Activated CD4-positive, alpha-beta memory T cell treated with anti-CD3 and anti-CD28 coated beads, Interleukin-2, amount 10 ng/mL, durations not matched to agents 7 days and 5 days (primary cell): ENCODE data around the gene OR2V2. TPM values are rescaled to one million over a fixed set of nuclear protein-coding genes. Genes with fewer than 3 reads are reported as not detected.
A peak's percentile ranks its signal among the peaks of the same experiment; 100 is the strongest.

Experiments
- CTCF ChIA-PET: fragments of 350-600 bp; sonication (Branson Sonifier 250); formaldehyde crosslinking; loops from one replicate; lab custom pipeline; 2021; ENCODE audit warnings: antibody characterized with exemption, inconsistent platforms; lab: Charles Lee
- POLR2A ChIA-PET: fragments of 350-600 bp; sonication (Branson Sonifier 250); formaldehyde crosslinking; loops from one replicate; lab custom pipeline; 2021; ENCODE audit warnings: antibody characterized with exemption; lab: Charles Lee
- DNase-seq: peaks from one replicate; pipeline ENCODE4 v3.0.0-alpha.2; 2020
- H3K27ac Mint-ChIP-seq: one replicate; pipeline ENCODE4 v1.8.0; 2021; ENCODE audit warnings: mild to moderate bottlenecking, mixed read lengths
- H3K27me3 Mint-ChIP-seq: one replicate; pipeline ENCODE4 v1.8.0; 2021; ENCODE audit warnings: mixed read lengths
- H3K36me3 Mint-ChIP-seq: one replicate; pipeline ENCODE4 v1.8.0; 2021; ENCODE audit warnings: low read depth, mixed read lengths
- H3K4me1 Mint-ChIP-seq: one replicate; pipeline ENCODE4 v1.8.0; 2021; ENCODE audit warnings: mixed read lengths
- H3K4me3 Mint-ChIP-seq: one replicate; pipeline ENCODE4 v1.8.0; 2021; ENCODE audit warnings: mild to moderate bottlenecking, mixed read lengths
- H3K9me3 Mint-ChIP-seq: one replicate; pipeline ENCODE4 v1.8.0; 2021; ENCODE audit warnings: mixed read lengths
- total RNA-seq, 2 experiments: library from RNA; stranded (reverse); gene quantifications; one replicate each; pipeline ENCODE4 v1.2.3, GENCODE V29; 2021

The OR2V2 gene
- total RNA-seq, 2 experiments from 2014 or later, result not detected

DNA sequence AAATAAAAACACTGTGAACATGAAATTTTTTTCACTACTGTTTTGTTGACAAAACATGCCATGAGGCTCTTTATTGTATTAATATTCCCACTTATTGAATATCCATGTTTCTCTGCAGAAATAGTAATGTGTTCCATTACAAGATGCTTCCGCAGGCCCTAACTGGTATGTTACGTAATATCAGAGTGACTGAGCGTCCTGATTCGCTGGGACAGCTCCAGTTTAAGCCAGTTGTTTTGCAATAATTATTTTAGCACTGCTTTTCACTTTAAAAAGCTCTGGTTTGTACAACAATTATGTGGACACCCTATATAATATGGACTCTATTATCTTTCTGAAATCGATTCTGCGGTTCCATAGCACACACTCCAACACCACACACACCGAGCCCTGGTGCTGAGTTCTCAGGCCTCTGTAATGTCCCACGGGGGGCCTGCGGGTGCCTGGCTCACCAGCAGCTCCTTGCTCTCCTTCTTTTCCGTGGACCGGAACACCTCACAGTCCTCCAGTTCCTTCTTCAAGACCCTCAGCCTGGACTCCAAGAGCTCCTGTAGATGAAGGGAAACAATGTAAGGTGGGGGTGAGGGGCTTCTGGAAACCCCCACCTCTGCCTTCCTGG, 55.8 kb downstream of the OR2V2 start:
- peak overlapping the region; percentile 70 for H3K4me3 Mint-ChIP-seq
- H3K4me1 Mint-ChIP-seq, result peaks cover 35% of the 10 kb centered on the region
- H3K27me3 Mint-ChIP-seq, result peaks cover 52% of the 10 kb centered on the region
- no peak for DNase-seq
- ChIA-PET POLR2A (interaction anchor here (0.8 to 8.0 kb wide), 4 partner anchors 10 to 30 kb away, joined by 3 to 149 read pairs (median 5); partner anchors contain the start of gene TRIM41), CTCF (no interaction called here)
- no peaks in the 10 kb centered on the region for H3K9me3 Mint-ChIP-seq
- H3K27ac Mint-ChIP-seq, result no peak overlapping the region
- H3K36me3 Mint-ChIP-seq, result peaks cover 11% of the 10 kb centered on the region

DNA sequence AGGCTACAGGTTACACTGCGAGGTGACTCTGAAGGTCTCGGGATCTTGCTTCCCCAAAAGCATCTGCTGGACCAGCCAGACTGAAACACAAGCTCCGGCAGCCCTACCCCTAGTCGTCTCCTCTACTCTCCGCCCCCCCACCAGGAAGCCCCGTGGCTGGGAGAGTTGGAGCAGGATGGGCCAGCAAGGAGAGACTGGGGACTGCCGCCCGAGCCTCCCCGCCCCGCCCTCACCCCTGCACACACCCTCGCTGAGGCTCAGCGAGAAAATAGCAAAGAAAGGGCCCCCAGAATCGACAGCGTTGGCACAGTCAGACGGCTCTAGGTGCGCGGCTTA, 56.4 kb downstream of the OR2V2 start:
- H3K4me1 Mint-ChIP-seq, result peaks cover 37% of the 10 kb centered on the region
- ChIA-PET CTCF (interaction anchor here (0.7 kb wide), 1 partner anchor 36 kb away, joined by 3 read pairs; no protein-coding TSS in a partner anchor), POLR2A (interaction anchor here (0.8 to 8.0 kb wide), 4 partner anchors 13 to 393 kb away, joined by 3 to 149 read pairs (median 5); partner anchors contain the start of gene TRIM41)
- no peaks in the 10 kb centered on the region for H3K9me3 Mint-ChIP-seq
- H3K27me3 Mint-ChIP-seq, result peaks cover 52% of the 10 kb centered on the region
- H3K27ac Mint-ChIP-seq, result no peak overlapping the region
- no peak for DNase-seq
- peaks cover 11% of the 10 kb centered on the region for H3K36me3 Mint-ChIP-seq
- H3K4me3 Mint-ChIP-seq, result peak overlapping the region; percentile 70

DNA sequence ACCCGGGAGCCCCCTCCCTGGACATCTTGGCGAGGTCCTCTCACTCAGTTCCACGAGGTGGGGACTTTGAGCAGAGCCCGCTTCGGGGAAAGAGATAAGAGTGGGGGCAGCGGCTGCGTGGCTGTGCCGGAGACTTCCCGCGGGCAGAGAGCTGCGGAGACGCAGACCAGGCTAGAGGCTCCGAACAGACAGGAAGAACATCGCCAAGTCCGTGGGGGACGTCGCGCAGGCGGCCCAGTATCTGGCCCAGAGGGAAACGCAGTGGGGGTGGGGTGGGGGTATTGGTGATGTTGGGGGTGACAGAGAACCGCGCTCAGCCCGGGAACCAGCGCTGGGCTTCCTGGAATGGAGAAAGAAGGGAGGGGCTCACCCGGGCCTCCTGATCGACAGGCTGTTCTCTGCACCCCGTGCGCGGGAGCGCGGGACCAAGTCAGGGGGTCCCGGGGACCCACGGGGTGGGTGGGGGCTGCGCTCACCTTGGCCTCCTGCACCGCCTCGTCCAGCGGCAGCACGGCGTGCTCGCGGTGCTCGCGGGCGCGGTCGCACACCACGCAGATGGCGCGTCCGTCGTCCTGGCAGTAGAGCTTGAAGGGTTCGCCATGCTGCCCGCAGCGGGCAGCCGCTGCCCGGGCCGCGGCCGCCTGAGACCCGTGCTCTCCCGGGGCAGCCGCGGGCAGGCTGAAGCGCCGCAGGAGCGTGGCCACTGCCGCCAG, 56.9 kb downstream of the OR2V2 start:
- H3K27ac Mint-ChIP-seq, result no peak overlapping the region
- CTCF ChIA-PET, result interaction anchor here (0.7 to 4.1 kb wide), 4 partner anchors 13 to 36 kb away, joined by 3 to 29 read pairs (median 6); partner anchors contain the start of gene TRIM41
- POLR2A ChIA-PET, result interaction anchor here (0.9 to 8.0 kb wide), 9 partner anchors 13 to 394 kb away, joined by 3 to 149 read pairs (median 7); partner anchors contain the start of genes RACK1, TRIM41 and TRIM52
- no peaks in the 10 kb centered on the region for H3K9me3 Mint-ChIP-seq
- H3K36me3 Mint-ChIP-seq, result peaks cover 11% of the 10 kb centered on the region
- peaks cover 37% of the 10 kb centered on the region for H3K4me1 Mint-ChIP-seq
- peak overlapping the region; percentile 70 for H3K4me3 Mint-ChIP-seq
- peaks cover 51% of the 10 kb centered on the region for H3K27me3 Mint-ChIP-seq
- no peak for DNase-seq

DNA sequence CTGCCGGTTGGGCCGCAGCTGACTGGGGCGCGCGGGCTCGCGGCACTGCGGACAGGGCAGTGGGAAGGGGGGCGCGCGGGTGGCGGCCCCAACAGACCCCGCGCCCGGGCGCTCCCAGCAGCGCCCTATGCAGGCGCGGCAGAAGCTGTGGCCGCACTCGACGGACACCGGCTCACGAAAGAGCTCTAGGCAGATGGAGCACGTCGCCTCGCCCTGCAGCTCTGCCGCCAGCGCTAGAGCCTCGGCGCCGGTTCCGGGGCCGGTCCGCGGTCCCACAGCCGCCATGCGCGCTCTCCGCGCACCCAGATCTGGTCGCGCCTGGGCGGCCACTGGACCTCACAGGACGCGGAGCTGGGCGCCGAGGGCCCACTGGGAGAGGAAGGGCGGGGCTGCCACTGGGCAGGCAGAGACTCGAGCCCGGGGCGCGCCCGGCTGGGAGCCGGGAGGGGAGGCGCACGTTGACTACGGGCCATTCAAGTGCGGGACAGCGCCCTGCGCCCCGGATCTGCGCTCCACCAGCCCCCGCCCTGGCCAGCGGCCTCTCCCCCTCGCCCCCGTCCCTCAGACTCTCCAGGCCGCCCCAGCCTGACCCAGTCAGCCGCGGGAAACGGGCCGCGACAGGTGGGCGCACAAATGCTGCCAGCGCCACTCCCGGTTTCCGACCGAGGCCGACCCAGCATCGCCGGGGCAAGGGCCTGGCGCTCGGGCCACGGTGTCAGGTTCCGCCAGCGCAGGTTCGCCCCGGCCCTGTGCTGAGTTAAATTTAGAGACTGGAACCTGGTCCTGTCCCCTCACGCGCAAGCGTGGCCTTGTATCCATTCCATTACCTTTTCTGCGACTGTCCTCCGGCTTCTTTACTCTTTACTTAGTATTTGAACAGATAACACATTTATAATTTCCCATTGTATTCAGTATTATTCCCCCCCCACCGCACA, 57.7 kb downstream of the OR2V2 start, which contains the start of gene TRIM7:
Gene TRIM7 (minus strand): TSS at position 371 of the 935 bp plus-strand sequence. CDS start 86 bp downstream, at position 285.
- no peaks in the 10 kb centered on the region for H3K9me3 Mint-ChIP-seq
- CTCF ChIA-PET, result interaction anchor here (1.3 to 4.1 kb wide), 3 partner anchors 13 to 18 kb away, joined by 3 to 29 read pairs (median 8); partner anchors contain the start of gene TRIM41
- peaks cover 46% of the 10 kb centered on the region for H3K27me3 Mint-ChIP-seq
- peak; percentile 36 for DNase-seq
- peaks cover 37% of the 10 kb centered on the region for H3K4me1 Mint-ChIP-seq
- H3K36me3 Mint-ChIP-seq, result peaks cover 11% of the 10 kb centered on the region
- POLR2A ChIA-PET, result interaction anchor here (0.9 to 8.0 kb wide), 8 partner anchors 14 to 395 kb away, joined by 3 to 149 read pairs (median 8); partner anchors contain the start of genes RACK1, TRIM41 and TRIM52
- peak within 1 kb of the TSS; percentile 81 for H3K4me3 Mint-ChIP-seq
- peak within 1 kb of the TSS; percentile 32 for H3K27ac Mint-ChIP-seq

DNA sequence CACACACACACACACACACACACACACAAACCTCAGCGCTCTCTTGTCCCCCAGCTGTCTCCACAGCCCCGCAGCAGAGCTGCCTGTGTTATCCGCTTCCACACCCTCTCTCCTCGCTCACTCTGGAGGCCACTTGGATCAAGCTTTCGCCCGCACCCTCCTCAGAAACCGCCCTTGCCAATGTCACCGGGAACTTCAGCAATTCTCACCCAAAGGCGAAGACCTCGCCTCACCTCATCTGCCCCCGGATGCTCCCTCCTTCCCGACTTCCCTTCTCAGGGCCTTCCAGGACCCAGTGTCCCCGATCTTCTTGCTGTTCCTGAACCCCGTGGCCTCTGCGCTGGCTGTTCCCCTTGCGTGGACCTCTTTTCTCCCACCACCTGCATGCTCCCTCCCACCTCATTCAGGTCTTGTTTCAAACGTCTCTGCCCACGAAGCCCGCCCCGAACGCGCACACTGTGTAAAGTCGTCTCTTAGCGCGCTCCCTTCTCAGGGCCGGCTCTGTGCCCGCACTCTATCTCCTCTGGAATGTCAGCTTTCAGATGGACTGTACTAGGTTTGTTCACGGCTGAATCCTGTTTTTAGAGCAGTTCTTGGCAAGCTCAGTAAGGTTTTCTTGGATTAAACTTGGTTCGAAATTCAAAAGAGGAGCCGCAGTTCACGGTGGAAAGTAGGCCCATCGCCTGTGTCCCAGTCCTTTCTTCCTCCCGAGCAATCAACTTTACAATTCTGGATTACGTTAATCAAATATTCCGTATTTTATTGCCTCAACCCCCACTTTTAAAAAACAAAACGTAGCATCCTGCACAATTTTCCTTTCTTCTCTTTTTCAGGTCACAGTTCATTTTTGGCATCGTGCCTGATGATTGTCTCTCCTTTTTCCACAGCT, 58.6 kb downstream of the OR2V2 start:
- ChIA-PET CTCF (interaction anchor here (1.1 to 4.1 kb wide), 10 partner anchors 11 to 38 kb away, joined by 3 to 29 read pairs (median 8); partner anchors contain the start of gene TRIM41), POLR2A (interaction anchor here (1.0 to 8.0 kb wide), 13 partner anchors 9 to 1583 kb away, joined by 3 to 149 read pairs (median 6); partner anchors contain the start of genes HNRNPH1, TRIM41 and TRIM52)
- H3K4me1 Mint-ChIP-seq, result peaks cover 37% of the 10 kb centered on the region
- H3K27me3 Mint-ChIP-seq, result peaks cover 39% of the 10 kb centered on the region
- no peak for DNase-seq
- H3K27ac Mint-ChIP-seq, result peak overlapping the region; percentile 85
- peaks cover 11% of the 10 kb centered on the region for H3K36me3 Mint-ChIP-seq
- no peaks in the 10 kb centered on the region for H3K9me3 Mint-ChIP-seq
- H3K4me3 Mint-ChIP-seq, result peak overlapping the region; percentile 81

DNA sequence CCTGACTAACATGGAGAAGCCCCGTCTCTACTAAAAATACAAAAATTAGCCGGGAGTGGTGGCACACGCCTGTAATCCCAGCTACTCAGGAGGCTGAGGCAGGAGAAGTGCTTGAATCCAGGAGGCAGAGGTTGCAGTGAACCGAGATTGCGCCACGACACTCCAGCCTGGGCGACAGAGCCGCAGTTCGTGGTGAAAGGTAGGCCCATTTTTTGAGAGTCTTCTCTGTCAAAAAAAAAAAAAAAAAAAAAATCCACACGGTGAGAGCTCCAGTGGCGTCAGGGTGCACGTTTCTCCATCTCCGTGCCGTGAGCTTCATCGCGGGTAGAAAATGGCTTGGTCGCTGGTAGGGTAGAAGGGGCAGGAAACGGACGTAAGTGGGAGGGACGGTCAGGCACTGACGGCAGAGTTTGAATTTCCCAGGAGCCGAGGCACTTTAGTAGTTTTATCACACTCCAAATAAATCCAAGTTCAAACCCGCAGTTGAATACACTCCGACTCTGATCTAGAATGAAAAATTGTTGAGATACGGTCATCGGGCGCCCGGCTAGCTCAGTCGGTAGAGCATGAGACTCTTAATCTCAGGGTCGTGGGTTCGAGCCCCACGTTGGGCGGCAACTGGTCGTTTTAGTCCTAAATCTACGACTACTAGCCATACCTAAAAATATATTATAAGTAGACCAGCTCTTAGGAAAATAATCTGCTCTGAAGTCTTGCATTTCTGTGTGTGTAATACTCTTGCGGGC, 60.0 kb downstream of the OR2V2 start:
- Mint-ChIP-seq H3K4me3 (peak overlapping the region; percentile 81), H3K27ac (peak overlapping the region; percentile 85), H3K36me3 (peaks cover 11% of the 10 kb centered on the region), H3K4me1 (peaks cover 37% of the 10 kb centered on the region), H3K27me3 (peaks cover 32% of the 10 kb centered on the region), H3K9me3 (no peaks in the 10 kb centered on the region)
- CTCF ChIA-PET, result interaction anchor here (0.8 to 4.1 kb wide), 10 partner anchors 9 to 54 kb away, joined by 3 to 29 read pairs (median 7); partner anchors contain the start of genes TRIM41 and TRIM52
- POLR2A ChIA-PET, result interaction anchor here (1.0 to 8.0 kb wide), 16 partner anchors 9 to 1584 kb away, joined by 3 to 149 read pairs (median 6); partner anchors contain the start of genes HNRNPH1, RACK1, TRIM41 and TRIM52
- DNase-seq, result peak; percentile 80

DNA sequence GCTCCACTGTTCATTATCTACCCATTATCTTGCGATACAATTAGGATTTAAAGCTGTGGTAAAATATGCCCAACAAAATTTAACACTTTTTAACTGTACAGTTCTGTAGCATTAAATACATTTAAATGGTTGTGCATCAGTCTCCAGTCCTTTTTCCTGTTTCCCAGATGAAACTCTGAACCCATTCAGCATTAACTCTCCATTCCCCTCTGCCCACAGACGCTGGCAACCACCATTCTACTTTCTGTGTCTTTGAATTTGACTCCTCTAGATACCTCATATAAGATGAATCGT, 60.5 kb downstream of the OR2V2 start:
- ChIA-PET CTCF (interaction anchor here (0.9 to 4.1 kb wide), 8 partner anchors 9 to 53 kb away, joined by 3 to 29 read pairs (median 10); partner anchors contain the start of genes TRIM41 and TRIM52), POLR2A (interaction anchor here (1.0 to 8.0 kb wide), 9 partner anchors 9 to 1585 kb away, joined by 3 to 149 read pairs (median 10); partner anchors contain the start of genes HNRNPH1, TRIM41 and TRIM52)
- Mint-ChIP-seq H3K27ac (peak overlapping the region; percentile 85), H3K9me3 (no peaks in the 10 kb centered on the region), H3K36me3 (peaks cover 11% of the 10 kb centered on the region), H3K4me1 (peaks cover 37% of the 10 kb centered on the region), H3K27me3 (peaks cover 30% of the 10 kb centered on the region), H3K4me3 (peak overlapping the region; percentile 81)
- no peak for DNase-seq

Other genes starting within 250 kb of the OR2V2 start
- not detected for gene BTNL8, start 248.4 kb upstream of the OR2V2 start, total RNA-seq
- gene BTNL3, start 158.7 kb upstream of the OR2V2 start, total RNA-seq, result not detected
- not detected for gene BTNL9, start 107.3 kb upstream of the OR2V2 start, total RNA-seq
- gene OR2V1, start 16.4 kb upstream of the OR2V2 start, total RNA-seq, result not detected
- gene TRIM7, start 57.6 kb downstream of the OR2V2 start, total RNA-seq, result 1 to 10 TPM; 1.9 to 2.0 TPM
- 10 to 100 TPM; 42.4 to 43.7 TPM for gene TRIM41, start 75.7 kb downstream of the OR2V2 start, total RNA-seq
- 1,000 to 10,000 TPM; 1,749 to 1,772 TPM for gene RACK1, start 96.3 kb downstream of the OR2V2 start, total RNA-seq
- 10 to 100 TPM; 24.0 to 24.2 TPM for gene TRIM52, start 113.6 kb downstream of the OR2V2 start, total RNA-seq
- not detected for gene OR4F3, start 219.7 kb downstream of the OR2V2 start, total RNA-seq